HG03159 (cell line): ENCODE measurements around the gene GNAQ.
"Not testable (repeated sequence)": the region's sequence is repeated elsewhere in the genome, so short reads cannot be mapped to it uniquely, and the experiment has no call there.

Experiments
- ATAC-seq: cut with Tn5 transposase; IDR thresholded peaks from one replicate; pipeline ENCODE4 v1.9.1; 2021; ENCODE audit warnings: mild to moderate bottlenecking, moderate library complexity; ENCODE audit not compliant: unreplicated experiment

The GNAQ gene

DNA sequence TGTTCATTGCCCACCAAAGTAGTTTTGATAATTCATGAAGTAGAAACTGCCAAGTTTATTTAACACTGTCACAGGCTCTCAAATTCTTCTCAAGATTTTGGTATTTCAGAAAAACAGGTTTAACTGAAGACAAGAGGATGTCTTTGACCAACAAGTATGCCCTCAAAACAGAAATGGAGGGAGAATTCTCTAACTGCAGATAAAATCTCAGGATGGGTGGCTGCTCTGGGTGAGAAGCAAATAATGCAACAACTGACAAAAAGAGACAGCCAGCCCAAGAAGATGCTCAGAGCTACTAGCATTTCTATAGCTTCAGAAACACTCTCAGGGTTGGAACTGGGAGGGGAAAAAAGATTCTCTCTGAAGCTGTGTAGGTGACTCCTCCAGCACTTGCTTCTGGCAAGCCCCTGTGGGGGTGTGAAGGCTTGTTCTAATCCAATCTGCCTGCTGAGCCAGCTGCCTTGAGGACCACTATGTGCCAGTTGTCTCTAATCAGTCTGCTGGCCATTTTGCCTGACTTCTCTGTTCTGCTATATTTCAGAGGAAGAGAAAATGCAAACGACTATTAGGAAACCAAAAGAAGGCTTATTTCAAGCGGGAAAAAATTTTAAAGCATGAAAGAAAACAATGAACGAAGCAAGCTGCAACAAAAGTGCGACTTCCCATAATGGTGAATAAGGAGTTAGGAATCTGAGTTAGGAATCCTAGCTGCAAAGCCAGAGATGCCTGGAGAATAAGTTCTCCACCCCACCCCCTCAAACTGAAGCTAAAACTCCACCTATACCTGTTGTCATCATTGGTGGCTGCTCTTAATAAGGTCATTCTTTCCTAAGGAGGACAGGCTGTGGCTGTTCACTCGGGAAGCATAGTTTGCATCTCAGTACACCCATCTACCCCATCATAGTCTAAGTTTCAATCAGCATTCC lies 147.5 kb downstream of the GNAQ start:
- ATAC-seq, result no peak

DNA sequence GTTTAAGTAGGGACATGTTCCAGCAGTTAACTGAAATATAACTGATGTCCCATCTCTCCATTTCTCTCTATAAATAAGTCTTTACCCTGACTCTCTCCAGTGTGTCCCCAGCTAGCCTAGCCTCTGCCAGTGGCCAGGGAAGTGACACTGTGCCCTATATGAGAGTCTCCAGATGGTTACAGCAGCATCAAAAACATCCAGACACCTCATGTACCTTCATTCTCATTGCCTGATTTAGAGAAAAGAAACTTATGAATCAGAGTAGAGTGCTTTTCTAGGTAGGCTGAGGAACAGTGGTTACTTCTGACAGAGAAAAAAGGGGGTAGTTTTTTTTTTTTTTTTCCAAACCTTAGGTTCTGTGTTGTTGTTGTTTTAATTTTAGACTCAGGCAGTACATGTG lies 148.5 kb downstream of the GNAQ start:
- no peak for ATAC-seq

DNA sequence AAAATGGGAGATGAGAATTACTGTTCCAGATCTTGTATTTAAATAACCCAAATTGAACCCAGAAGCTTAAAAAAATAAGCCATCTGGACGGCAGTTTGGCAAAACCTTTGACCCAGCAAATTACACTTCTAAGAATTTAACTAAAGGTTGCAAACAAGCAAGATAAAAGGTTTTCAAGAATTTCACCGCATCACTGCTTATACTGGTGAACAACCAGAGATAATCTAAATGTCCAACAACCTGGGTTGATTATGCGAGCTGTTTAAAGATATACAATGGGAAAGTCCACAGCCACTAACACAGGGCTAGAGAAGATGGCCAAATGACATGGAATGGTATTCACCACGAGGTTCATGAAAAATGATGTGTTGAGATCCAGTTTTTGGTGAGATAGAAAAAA lies 149.3 kb downstream of the GNAQ start:
- ATAC-seq, result no peak

DNA sequence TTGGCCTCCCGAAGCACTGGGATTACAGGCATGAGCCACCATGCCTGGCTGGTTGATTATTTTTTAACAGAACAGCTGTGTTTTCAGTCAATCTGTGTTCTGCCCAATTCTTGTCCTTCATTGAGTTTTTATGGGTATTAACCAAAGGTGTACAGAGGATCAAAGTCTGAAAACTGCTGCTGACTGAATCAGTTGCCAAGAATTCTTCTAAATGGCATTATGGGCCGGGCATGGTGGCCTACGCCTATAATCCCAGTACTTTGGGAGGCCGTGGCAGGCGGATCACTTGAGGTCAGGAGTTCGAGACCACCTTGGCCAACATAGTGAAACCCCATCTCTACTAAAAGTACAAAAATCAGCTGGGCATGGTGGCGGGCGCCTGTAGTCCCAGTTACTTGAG lies 150.0 kb downstream of the GNAQ start:
- ATAC-seq, result not testable (repeated sequence)

DNA sequence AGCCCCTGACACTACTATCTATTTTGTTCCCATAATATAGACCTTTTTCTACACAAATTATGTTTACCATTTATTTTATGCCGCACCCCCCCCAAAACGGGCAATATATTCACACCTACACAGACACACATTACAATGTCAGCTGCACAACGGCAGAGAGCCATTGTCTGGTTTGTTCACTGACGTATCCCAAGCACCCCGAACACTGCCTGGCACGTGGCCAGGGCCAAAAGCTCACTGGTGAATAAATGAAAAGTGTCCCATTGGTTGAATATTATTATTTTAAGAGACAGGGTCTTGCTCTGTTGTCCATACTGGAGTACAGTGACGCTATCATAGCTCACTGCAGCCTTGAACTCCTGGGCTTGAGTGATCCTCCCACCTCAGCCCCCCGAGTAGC lies 150.5 kb downstream of the GNAQ start:
- no peak for ATAC-seq

DNA sequence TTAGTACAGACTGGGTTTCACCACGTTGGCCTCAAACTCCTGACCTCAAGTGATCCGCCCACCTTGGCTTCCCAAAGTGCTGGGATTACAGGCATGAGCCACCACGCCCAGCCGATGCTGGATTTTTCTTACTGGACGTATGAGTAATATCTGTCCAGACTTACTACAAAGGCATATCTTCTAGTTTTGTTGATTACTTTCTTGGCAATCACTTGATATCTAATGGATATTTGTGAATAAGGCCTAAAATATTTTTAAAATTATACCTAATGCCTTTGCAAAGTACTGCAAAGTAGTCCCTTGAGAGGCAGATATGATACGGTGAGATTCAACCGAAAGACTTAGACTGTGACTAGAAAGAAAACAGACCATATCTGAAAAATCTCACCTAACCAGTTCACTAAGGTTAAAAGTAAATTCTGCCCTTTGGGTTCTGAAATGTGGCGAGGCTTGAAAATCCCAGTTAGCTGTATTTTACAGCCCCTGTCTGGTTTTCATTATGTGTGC lies 152.1 kb downstream of the GNAQ start:
- ATAC-seq, result no peak

DNA sequence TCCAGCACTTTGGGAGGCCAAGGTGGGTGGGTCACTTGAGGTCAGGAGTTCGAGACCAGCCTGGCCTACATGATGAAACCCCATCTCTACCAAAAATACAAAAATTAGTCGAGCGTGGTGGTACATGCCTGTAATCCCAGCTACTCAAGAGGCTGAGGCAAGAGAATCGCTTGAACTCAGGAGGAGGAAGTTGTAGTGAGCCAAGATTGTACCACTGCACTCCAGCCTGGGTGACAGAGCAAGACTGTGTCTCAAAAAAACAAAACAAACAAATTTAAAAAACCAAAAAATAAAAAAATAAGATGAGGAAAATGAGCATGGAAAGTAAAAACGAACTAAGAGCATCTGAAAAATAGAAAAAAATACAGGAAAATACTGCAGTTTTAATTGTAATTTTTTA lies 152.8 kb downstream of the GNAQ start:
- not testable (repeated sequence) for ATAC-seq

DNA sequence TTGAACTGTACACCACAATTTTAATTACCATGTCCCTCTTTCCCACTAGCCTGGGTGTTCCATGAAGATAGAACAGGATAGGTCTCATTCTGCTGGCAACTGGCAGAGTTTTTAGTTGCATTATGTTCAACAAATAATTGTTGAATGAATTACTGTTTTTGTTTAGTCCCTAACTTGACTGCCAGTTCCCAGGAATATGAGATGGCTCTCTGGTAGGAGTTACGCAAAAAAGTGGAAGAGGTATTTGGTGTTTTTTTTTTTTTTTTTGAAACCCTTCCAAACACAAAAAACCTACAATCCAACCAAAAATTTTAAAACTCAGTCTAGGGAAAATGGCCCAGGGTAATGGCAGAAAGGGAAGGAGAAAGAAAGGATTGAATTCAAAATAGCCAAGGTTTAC lies 153.6 kb downstream of the GNAQ start:
- no peak for ATAC-seq

DNA sequence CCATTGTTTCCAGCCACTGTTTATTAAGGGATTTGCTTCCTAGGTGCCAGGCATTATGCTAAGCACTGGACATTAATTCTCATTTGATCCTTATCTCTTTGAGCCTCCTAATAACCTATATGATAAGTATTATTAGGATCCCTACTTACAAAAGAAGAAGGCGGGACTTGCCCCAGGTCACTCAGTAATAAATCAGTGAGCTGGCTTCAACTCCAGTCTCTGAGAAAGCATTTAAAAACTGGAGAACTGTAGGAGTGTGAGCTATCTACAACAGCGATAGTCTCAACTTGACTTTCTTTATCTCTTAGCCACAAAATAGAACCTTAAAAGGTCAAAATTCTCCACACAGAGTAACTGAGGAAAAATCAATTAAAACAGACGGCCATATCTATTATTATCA lies 155.0 kb downstream of the GNAQ start:
- ATAC-seq, result no peak

DNA sequence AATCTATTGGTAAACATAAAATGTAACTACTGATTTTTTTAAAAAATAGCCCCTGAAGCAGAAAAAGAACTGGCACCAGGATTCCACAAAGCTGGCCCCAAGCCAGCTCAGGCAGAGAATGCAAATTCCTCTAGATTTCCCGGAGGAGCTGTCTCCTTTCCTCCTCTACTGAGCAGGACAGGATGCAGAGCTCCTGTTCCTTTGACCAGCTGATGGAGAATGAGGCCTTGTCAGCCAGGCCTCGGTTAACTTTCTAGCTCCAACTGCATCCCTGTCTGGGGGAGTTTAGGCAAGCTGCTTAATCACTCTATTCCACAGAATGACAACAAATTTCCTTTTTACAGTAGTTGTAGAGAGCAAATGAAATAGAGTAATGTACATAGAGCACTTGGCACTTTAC lies 155.5 kb downstream of the GNAQ start:
- ATAC-seq, result no peak

DNA sequence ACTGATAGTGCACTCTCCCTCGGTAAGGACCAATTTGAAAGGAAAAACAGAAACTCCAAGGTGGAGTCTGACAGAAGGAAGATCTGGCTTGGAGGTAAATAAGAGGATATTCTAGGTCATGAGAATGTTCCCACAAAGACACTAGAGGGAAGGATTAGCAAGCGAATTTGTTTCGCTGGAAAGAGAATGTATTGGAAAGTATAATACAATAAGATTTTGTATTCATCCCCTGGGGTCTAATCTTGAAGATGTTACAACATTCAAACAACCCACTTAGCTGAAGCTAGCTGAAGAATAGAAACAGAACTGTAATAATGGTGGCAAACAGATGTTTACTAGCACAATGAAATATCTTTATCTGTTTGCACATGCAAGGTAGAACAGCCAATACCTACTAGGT lies 158.7 kb downstream of the GNAQ start:
- ATAC-seq, result no peak

DNA sequence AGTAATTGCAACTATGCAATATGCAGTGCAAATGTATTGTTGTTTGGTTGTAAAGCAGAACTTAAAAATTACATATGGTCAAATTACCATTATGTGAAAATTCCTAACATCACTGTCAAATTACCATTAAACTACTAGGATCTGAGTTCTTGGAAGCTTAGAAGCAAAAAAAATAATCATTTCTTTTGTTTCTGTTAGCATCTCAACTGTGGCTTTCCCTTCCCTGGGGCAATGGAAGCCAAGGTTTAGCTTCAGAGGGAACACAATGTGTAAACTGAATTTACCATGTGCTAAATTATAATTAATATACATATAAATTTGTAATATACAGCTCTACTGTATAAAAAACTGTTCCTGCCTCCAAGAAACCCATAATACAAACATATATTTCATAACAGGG lies 159.4 kb downstream of the GNAQ start:
- ATAC-seq, result no peak

DNA sequence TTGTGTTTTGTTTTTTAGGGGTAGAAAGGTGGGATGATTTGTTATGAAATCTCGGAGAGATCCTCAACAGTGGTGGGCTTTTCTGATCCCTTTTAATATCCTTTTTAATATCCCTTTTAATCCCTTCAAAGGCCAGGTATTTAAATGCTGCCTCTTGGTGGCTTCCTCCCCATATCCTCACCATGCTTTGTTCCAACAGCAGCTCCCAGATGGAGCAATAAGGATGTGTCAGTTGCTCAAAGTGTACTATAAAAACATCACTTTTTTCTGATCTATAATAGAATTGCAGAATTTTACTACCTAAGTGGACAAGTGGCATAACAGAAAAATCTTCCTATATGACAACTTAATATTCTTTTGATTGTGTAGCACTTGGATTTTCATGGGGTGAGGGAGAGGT lies 160.1 kb downstream of the GNAQ start:
- no peak for ATAC-seq

DNA sequence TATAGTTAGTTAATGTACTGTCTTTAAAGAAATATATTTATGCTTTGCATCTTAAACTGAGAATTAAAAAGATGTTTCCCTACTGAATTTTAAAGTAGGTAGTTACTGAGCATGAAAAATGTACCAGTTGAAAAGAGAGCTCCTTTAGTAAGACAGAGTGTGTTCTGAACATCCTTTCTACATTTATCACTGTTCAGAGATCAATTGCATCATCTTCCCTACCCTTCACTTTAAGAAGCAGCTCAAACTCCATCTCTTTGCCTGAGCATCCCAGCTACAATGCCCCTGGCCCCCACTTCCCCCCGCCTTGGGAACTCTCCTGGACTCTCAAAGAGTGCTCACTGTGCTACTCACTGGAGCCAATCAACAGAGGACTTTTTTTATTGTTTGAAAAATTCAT lies 164.7 kb downstream of the GNAQ start:
- ATAC-seq, result no peak

DNA sequence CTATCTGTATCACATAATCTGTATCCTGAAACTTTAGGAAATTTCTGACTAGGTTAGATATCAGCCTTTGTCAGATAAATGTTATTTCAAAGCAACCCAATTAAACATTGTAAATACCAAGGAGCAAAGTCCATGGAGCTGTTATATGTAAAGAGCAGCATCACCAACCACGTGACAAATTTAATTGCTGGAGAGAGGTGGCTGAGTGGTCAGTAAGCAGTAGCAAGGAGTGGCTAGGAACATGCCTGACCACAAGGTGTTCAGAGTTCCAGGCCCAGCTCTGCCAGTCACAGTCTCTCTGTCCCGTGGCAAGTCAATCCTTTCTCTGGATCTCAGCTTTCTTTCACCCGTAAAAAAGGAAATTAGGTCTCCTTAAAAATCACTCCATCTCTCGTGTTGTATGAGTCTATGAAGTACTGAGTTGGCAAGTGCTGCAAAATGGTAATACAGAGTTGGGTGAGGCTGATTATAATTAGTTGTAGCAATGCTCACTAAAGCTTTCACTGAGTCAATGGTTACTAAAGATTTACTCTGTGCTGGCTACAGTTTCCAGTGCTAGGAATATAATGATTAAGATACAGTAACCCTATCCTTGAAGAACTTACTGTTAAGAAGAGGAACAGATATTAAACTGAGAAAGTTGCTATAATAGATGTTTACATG lies 166.1 kb downstream of the GNAQ start:
- no peak for ATAC-seq

DNA sequence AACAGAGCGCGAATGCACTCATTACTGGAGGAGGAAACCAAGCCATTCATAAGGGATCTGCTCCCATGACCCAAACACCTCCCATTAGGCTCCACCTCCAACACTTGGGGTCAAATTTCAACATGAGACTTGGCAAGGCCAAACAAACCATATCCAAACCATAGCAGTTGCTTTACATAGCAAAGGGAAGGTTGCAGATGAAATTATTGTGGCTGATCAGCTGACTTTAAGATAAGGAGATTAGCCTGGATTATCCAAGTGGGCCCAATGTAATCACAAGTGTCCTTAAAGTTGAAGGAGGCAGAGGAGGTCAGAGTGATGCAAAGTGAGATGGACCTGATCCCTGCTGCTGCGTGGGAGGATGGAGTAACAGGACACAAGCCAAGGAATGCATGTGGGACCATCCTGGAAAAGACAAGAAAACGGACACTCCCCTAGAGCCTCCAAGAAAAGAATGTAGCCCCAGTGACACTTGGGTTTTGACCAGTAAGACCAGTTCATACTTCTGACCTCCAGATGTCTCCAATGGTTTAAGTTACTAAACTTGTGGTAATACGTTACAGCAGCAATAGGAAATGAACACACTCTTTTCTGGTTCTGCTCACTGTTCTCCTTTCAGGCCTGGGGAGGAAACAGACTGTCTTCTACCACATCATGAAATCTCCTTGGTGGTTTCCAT lies 167.3 kb downstream of the GNAQ start:
- no peak for ATAC-seq

DNA sequence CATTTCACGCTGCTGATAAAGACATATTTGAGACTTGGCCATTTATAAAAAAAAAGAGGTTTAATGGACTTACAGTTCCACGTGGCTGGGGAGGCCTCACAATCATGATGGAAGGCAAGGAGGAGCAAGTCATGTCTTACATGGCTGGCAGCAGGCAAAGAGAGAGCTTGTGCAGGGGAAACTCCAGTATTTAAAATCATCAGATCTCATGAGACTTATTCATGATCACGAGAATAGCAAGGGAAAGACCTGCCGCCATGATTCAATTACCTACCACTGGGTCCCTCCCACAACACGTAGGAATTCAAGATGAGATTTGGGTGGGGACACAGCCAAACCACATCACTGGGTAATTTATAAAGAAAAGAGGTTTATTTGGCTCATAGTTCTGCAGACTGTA lies 168.0 kb downstream of the GNAQ start:
- ATAC-seq, result not testable (repeated sequence)

DNA sequence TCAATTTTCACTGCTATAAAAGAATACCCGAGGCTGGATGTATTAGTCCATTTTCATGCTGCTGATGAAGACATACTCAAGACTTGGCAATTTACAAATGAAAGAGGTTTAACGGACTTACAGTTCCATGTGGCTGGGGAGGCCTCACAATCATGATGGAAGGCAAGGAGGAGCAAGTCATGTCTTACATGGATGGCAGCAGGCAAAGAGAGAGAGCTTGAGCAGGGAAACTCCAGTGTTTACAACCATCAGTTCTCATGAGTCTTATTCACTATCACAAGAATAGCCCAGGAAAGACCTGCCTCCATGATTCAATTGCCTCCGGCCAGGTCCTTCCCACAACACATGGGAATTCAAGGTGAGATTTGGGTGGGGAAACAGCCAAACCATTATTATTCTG lies 170.7 kb downstream of the GNAQ start:
- not testable (repeated sequence) for ATAC-seq

DNA sequence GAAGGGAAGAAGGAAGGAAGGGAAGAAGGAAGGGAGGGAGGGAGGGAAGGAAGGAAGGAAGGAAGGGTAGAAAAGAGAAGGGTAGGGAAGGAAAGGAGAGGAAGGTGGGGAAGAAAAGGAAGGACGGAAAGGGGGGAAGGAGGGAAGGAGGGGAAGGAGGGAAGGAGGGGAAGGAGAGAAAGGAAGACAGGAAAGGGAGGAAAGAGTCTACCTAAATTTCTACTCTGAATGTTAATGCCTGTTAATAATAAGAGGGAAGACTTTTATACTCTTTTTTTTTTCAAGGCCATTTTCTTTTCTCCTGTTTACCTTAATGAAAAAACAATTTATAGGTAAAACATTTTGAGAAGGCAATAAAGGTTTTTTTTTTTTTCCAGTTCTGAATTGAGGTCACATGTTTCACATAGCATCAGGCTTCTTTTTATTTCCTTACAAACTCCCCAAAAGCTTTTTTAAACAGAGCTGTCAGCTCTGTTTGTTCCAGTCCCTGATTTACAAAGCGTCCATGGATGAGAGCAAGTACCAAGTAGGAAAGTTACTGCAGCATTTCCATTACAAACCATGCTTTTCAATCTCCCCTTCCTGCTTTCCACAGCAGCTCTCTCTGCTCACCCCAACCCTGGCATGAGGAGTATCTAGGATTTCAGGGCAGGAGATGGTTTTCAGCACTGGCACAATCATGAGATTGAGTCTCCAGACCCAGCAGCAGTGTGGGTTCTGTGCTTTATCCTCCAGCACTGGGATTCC lies 173.9 kb downstream of the GNAQ start:
- no peak for ATAC-seq

DNA sequence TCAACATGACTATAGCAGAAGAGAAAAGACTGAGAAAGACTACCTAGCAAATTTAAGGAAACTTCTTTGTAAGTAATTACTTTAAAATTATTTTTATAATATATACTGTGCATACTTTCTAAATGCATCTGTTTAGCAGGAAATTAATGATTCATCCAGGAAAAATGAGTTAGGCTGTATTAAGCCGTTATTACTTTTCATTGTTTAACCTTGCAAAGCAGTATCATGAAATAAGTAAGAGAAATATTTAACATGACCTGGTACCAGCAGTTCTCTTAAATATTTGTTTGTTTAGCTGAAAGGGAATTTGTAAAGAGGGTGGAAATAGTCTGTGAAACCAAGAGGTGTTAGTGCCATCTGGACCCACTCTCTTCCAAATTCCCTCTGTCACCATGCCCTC lies 175.0 kb downstream of the GNAQ start:
- no peak for ATAC-seq

DNA sequence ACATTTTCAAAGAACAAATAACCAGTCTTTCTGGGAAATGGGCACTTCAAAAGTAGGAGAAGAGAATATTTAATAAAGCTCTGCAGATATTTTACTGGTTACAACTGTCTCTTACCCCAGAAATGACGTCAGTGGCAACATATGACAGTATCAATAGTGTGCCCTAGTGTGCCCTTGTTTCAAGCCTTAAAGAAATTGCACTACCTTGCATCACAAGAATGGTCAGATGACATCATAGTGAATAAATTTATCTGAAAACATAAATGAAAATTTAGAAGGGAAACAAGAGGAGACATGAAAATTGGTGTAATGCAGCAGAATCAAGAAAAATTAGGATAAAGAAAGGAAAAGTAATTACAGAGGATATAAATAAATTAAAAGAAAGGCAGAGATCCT lies 176.7 kb downstream of the GNAQ start:
- no peak for ATAC-seq
